GM19395 (cell line): ENCODE results near the gene POLDIP3.

Experiments
- ATAC-seq: cut with Tn5 transposase; IDR thresholded peaks from one replicate; pipeline ENCODE4 v1.9.1; 2021; ENCODE audit warnings: mild to moderate bottlenecking, moderate library complexity; ENCODE audit not compliant: unreplicated experiment

The POLDIP3 gene

GRCh38 chr22:42614312-42615091 is at the start of gene POLDIP3:
Gene POLDIP3 (minus strand): TSS chr22:42614883. CDS start chr22:42614857, 26 bp downstream.
- peak; percentile 68 for ATAC-seq

GRCh38 chr22:42661985-42662831 is 47.5 kb upstream of the POLDIP3 start:
- peak; percentile 59 for ATAC-seq

GRCh38 chr22:42656578-42656977 is 41.9 kb upstream of the POLDIP3 start:
- no peak for ATAC-seq

- peak; percentile 54 for ATAC-seq
These were observed 41.0 kb upstream of the POLDIP3 start for GRCh38 chr22:42655693-42656092.

GRCh38 chr22:42654436-42655073 is 39.9 kb upstream of the POLDIP3 start:
- ATAC-seq, result no peak

GRCh38 chr22:42653999-42654398 is 39.3 kb upstream of the POLDIP3 start:
- ATAC-seq, result no peak

GRCh38 chr22:42651134-42651533 is 36.5 kb upstream of the POLDIP3 start:
- no peak for ATAC-seq

- peak; percentile 65 for ATAC-seq
These were observed 34.8 kb upstream of the POLDIP3 start, which contains the start of gene CYB5R3 for GRCh38 chr22:42649246-42650099. Gene CYB5R3 (minus strand): TSS chr22:42649392. CDS start chr22:42649315, 77 bp downstream.

GRCh38 chr22:42648368-42649245 is 33.9 kb upstream of the POLDIP3 start:
- peak; percentile 38 for ATAC-seq

GRCh38 chr22:42648017-42648367 is 33.3 kb upstream of the POLDIP3 start:
- ATAC-seq, result no peak

- no peak for ATAC-seq
These were observed 32.2 kb upstream of the POLDIP3 start for GRCh38 chr22:42646569-42647525.

- no peak for ATAC-seq
These were observed 31.4 kb upstream of the POLDIP3 start for GRCh38 chr22:42645938-42646568.

GRCh38 chr22:42645341-42645937 is 30.8 kb upstream of the POLDIP3 start:
- ATAC-seq, result no peak

GRCh38 chr22:42644422-42645340 is 30.0 kb upstream of the POLDIP3 start:
- no peak for ATAC-seq

GRCh38 chr22:42643634-42644421 is 29.1 kb upstream of the POLDIP3 start:
- no peak for ATAC-seq
